Panc1 (cell line): ENCODE measurements around the gene ZFHX2. TPM values are rescaled to one million over a fixed set of nuclear protein-coding genes. Genes with fewer than 3 reads are reported as not detected.

Experiments used
- ATAC-seq: fragments of 200-7000 bp; cut with Tn5 transposase; 2 replicates; pipeline ENCODE4 v1.9.1; 2020; ENCODE audit warnings: mild to moderate bottlenecking, moderate library complexity
- BruUV-seq: library from RNA; stranded (reverse); fragments of 400-500 nt; replicated peaks from 2 replicates; lab custom pipeline; 2021; lab: Mats Ljungman, UMichigan
- CTCF ChIA-PET: fragments of 300-600 bp; sonication (Branson Sonifier 250); formaldehyde crosslinking; loops from one replicate; lab custom pipeline; 2022; ENCODE audit warnings: antibody characterized with exemption; lab: Charles Lee
- POLR2A ChIA-PET: fragments of 300-600 bp; sonication (Branson Sonifier 250); formaldehyde crosslinking; loops from one replicate; lab custom pipeline; 2022; ENCODE audit warnings: antibody characterized with exemption; lab: Charles Lee
- DNase-seq: peaks from one replicate; pipeline ENCODE4 v3.0.0-alpha.2; 2010; ENCODE audit warnings: low read depth, low spot score
- H3K27ac ChIP-seq: 2 replicates; pipeline ENCODE4 v1.5.1; 2011; ENCODE audit warnings: mild to moderate bottlenecking, low read length, inconsistent platforms
- H3K27me3 ChIP-seq: fragments of 200-500 bp; sonication (Bioruptor generic); 2 replicates; pipeline ENCODE4 v1.6.0; 2014; ENCODE audit warnings: low read length, inconsistent platforms; ENCODE audit not compliant: control insufficient read depth, insufficient read depth
- H3K36me3 ChIP-seq: fragments of 200-500 bp; sonication (Bioruptor generic); 2 replicates; pipeline ENCODE4 v1.5.1; 2014; ENCODE audit warnings: inconsistent platforms, mild to moderate bottlenecking, low read length, moderate library complexity; ENCODE audit not compliant: control insufficient read depth, insufficient read depth
- H3K4me1 ChIP-seq: 2 replicates; pipeline ENCODE4 v1.5.1; 2011; ENCODE audit warnings: inconsistent platforms, mild to moderate bottlenecking, low read length, moderate library complexity; ENCODE audit not compliant: control insufficient read depth, insufficient read depth
- H3K4me3 ChIP-seq, 2 experiments: 2 replicates each; pipeline ENCODE4 v1.5.1; 2011 to 2012; ENCODE audit warnings: low read depth in 2 of 2, low read length in 2 of 2, mild to moderate bottlenecking in 2 of 2, inconsistent platforms in 1 of 2, moderate library complexity in 1 of 2
- H3K9me3 ChIP-seq: fragments of 200-500 bp; sonication (Bioruptor generic); 2 replicates; pipeline ENCODE4 v1.5.1; 2014; ENCODE audit warnings: low read depth, mild to moderate bottlenecking, inconsistent platforms, low read length, moderate library complexity; ENCODE audit not compliant: control insufficient read depth, insufficient read depth
- POLR2AphosphoS5 ChIP-seq: IDR thresholded peaks from 2 replicates; pipeline ENCODE4 v1.6.1; 2012; ENCODE audit warnings: mild to moderate bottlenecking, low read depth, low read length, moderate library complexity
- SIN3A ChIP-seq: IDR thresholded peaks from 2 replicates; pipeline ENCODE4 v1.6.1; 2012; ENCODE audit warnings: low read depth, mild to moderate bottlenecking, low read length, moderate library complexity, borderline replicate concordance; ENCODE audit not compliant: insufficient read depth
- TCF7L2 ChIP-seq: IDR thresholded peaks from 2 replicates; pipeline ENCODE4 v1.6.1; 2011; ENCODE audit warnings: mild to moderate bottlenecking, low read depth, low read length, inconsistent platforms
- in situ Hi-C: cut with HindIII; loops from 2 replicates; pipeline ENCODE4 v1.10.0; 2016; ENCODE audit warnings: low sequenced_read_pairs, low pct_unique_long_range_greater_than_20kb
- intact Hi-C: fragments of 100-400 bp; cut with micrococcal nuclease; formaldehyde crosslinking; loops from one replicate; pipeline ENCODE4 v1.10.0; 2022; ENCODE audit not compliant: unreplicated experiment
- total RNA-seq: library from RNA; stranded (reverse); gene quantifications from one replicate; pipeline ENCODE4 v1.2.1, GENCODE V29; 2021; ENCODE audit not compliant: unreplicated experiment
- TF ChIP-seq, protein P1 (sequence below): fragments of 450-650 bp; IDR thresholded peaks from 2 replicates; pipeline ENCODE4 v1.5.1; 2017; ENCODE audit warnings: mild to moderate bottlenecking
- TF ChIP-seq, protein P2 (sequence below), 2 experiments: IDR thresholded peaks; 2 replicates each; pipeline ENCODE4 v1.6.1; 2011 to 2012; ENCODE audit warnings: low read depth in 2 of 2, control low read depth in 1 of 2, low read length in 1 of 2, mild to moderate bottlenecking in 1 of 2, moderate library complexity in 1 of 2; ENCODE audit not compliant: insufficient read depth in 1 of 2

Gene ZFHX2
- total RNA-seq, 1 experiment from 2014 or later, result 2.4 TPM

DNA sequence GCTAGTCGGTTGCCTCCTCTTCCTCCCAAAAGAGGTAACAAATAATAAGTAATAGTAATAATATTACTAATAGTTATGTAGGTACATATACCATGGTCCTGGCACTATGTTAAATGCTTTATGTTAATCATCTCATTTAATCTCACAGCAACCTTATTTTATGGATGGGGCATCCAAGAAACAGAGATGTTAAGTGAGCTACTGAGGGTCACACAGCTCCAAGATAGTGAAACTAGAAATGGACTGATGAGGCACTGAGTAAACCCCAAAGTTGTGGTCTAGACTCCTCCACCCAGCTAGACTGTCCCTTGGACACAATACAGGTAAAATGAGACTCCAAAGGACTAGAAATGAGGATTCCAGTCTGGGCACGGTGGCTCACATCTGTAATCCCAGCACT lies 15.1 kb downstream of the ZFHX2 start:
- TF ChIP-seq, protein P1, sequence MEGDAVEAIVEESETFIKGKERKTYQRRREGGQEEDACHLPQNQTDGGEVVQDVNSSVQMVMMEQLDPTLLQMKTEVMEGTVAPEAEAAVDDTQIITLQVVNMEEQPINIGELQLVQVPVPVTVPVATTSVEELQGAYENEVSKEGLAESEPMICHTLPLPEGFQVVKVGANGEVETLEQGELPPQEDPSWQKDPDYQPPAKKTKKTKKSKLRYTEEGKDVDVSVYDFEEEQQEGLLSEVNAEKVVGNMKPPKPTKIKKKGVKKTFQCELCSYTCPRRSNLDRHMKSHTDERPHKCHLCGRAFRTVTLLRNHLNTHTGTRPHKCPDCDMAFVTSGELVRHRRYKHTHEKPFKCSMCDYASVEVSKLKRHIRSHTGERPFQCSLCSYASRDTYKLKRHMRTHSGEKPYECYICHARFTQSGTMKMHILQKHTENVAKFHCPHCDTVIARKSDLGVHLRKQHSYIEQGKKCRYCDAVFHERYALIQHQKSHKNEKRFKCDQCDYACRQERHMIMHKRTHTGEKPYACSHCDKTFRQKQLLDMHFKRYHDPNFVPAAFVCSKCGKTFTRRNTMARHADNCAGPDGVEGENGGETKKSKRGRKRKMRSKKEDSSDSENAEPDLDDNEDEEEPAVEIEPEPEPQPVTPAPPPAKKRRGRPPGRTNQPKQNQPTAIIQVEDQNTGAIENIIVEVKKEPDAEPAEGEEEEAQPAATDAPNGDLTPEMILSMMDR, result no peak
- TF ChIP-seq, protein P2, sequence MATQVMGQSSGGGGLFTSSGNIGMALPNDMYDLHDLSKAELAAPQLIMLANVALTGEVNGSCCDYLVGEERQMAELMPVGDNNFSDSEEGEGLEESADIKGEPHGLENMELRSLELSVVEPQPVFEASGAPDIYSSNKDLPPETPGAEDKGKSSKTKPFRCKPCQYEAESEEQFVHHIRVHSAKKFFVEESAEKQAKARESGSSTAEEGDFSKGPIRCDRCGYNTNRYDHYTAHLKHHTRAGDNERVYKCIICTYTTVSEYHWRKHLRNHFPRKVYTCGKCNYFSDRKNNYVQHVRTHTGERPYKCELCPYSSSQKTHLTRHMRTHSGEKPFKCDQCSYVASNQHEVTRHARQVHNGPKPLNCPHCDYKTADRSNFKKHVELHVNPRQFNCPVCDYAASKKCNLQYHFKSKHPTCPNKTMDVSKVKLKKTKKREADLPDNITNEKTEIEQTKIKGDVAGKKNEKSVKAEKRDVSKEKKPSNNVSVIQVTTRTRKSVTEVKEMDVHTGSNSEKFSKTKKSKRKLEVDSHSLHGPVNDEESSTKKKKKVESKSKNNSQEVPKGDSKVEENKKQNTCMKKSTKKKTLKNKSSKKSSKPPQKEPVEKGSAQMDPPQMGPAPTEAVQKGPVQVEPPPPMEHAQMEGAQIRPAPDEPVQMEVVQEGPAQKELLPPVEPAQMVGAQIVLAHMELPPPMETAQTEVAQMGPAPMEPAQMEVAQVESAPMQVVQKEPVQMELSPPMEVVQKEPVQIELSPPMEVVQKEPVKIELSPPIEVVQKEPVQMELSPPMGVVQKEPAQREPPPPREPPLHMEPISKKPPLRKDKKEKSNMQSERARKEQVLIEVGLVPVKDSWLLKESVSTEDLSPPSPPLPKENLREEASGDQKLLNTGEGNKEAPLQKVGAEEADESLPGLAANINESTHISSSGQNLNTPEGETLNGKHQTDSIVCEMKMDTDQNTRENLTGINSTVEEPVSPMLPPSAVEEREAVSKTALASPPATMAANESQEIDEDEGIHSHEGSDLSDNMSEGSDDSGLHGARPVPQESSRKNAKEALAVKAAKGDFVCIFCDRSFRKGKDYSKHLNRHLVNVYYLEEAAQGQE (IDR thresholded peaks at IDR 0.05; ENCODE audit: insufficient read depth in 1 of 2, low read depth in 2 of 2, low read length in 1 of 2), result no peak
- TF ChIP-seq SIN3A, result no peak
- no peak for TF ChIP-seq POLR2AphosphoS5
- TF ChIP-seq TCF7L2, result no peak
- Histone ChIP-seq H3K9me3 (no peaks in the 10 kb centered on the region), H3K36me3 (no peaks in the 10 kb centered on the region), H3K27ac (no peak overlapping the region), H3K4me3 (no peak overlapping the region), H3K27me3 (no peaks in the 10 kb centered on the region), H3K4me1 (no peaks in the 10 kb centered on the region)
- DNase-seq (no peak), ATAC-seq (no peak)
- ChIA-PET POLR2A (no interaction called here), CTCF (no interaction called here)
- BruUV-seq, result no TSS peak
- intact Hi-C loops (no loop called here), in situ Hi-C loops (no loop called here)

DNA sequence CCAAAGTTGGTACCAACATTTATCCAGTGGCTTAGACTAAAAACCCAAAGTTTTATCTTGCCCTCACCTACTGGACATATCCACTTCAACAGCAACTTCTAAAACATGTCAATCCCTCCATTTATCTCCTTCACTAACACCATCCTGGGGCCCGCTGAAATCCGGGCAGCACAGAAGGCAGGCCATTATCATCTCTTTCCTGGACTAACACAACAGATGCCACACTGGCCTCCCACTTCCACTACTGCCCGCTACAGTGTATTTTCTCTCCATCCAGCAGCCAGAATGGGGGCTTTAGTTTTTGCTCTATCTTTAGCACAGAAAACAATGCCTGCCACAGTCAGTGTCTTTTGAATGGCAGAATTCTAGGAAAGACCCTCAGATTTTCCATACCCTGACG lies 15.6 kb downstream of the ZFHX2 start:
- no peaks in the 10 kb centered on the region for H3K36me3 ChIP-seq
- H3K4me1 ChIP-seq, result no peaks in the 10 kb centered on the region
- no peak overlapping the region for H3K4me3 ChIP-seq
- no peak for TF ChIP-seq SIN3A
- no peak for TF ChIP-seq TCF7L2
- TF ChIP-seq, protein P2 (IDR thresholded peaks at IDR 0.05; ENCODE audit: insufficient read depth in 1 of 2, low read depth in 2 of 2, low read length in 1 of 2), result no peak
- intact Hi-C loops (no loop called here), in situ Hi-C loops (no loop called here)
- ChIA-PET CTCF (no interaction called here), POLR2A (no interaction called here)
- no peaks in the 10 kb centered on the region for H3K9me3 ChIP-seq
- DNase-seq (no peak), ATAC-seq (no peak)
- H3K27ac ChIP-seq, result no peak overlapping the region
- no peaks in the 10 kb centered on the region for H3K27me3 ChIP-seq
- BruUV-seq, result no TSS peak
